Pons (tissue), 1 donor: ENCODE results near the gene JMJD8.
"Not testable (repeated sequence)": the region's sequence is repeated elsewhere in the genome, so short reads cannot be mapped to it uniquely, and the experiment has no call there.

Experiments used
- DNase-seq: peaks from one replicate; pipeline ENCODE4 v3.0.0-alpha.2; 2016; ENCODE audit warnings: low spot score

JMJD8 gene

DNA sequence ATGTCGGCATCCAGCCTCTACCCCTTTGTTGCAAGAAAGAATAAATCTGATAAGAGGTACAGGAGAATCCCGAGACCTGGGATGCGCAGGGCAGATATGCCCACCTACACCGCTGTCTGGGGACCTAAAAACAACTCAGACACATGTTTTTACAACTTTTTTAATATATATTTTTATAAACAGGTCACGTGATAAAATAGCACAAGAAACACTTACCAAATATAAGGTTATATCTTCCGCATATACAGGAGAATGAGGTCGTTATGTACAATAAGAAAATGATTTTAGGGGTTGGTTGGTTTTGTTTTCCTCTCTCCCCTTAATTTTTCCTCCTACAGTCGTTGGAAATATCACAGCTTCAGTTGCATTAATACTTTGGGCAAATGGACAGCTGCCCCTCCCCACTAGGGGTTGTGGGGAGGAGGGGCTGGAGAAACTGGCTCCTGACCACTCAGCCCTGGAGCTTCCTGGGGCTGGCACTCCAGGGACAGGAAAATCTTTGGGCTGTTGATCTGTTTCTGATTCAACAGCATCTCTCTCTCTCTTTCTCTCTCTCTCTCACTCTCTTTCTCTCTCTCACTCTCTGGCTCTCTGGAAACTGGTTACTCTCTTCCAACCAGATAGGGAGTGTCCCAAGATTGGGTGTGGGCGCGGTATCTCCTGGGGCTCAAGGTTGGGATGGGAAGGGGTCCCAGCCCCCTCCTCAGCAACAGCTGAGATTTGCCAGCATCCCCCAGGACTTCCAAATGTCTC is 8.4 kb upstream of the JMJD8 start:
- no peak for DNase-seq

DNA sequence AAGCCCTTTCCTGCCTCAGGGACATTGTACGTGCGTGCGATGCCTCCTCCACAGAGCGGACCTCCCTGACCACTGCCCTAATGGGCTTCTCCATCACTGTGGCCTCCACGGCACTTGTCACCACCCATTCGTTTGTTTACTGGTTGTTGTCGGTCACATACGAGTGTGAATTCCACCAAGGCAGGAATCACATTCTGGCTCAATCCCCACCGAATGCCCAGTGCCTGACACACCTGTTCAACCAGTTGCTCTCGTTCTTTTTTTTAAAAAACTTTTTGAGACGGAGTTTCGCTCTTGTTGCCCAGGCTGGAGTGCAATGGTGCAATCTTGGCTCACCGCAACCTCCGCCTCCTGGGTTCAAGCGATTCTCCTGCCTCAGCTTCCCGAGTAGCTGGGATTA is 7.1 kb upstream of the JMJD8 start:
- not testable (repeated sequence) for DNase-seq

DNA sequence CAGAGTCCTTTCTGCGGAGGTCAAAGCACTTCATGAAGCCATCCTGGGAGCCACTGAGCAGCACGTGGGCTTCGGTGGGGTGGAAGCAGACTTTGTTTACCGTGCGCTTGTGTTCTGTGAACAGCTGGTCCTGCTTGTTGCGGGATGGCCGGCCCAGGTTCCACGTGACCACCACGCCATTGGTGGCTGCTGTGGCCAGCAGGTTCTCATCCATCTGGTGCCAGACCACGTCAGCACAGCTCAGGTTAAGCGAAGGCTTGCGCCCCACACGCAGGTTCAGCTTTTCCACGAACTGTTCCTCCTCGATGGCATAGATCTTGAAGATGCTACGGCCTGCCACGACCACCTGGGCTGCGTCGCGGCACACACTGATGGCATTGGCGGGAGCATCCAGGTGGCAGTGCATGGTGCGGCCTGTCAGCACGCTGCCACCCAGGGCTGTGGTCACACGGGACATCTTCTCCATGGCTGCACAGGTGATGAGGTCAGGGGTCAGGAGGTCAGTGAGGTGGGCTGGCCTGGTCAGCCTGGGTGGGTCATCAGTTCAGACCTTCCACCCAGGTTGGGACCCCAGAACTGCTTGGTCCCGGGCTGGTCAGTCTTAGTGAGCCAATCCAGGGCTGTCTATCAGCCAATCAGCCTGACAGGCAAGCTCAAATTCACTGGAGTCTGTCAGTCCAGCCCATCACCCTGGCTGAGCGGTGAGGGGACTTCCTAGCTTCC is 5.2 kb upstream of the JMJD8 start:
- no peak for DNase-seq

DNA sequence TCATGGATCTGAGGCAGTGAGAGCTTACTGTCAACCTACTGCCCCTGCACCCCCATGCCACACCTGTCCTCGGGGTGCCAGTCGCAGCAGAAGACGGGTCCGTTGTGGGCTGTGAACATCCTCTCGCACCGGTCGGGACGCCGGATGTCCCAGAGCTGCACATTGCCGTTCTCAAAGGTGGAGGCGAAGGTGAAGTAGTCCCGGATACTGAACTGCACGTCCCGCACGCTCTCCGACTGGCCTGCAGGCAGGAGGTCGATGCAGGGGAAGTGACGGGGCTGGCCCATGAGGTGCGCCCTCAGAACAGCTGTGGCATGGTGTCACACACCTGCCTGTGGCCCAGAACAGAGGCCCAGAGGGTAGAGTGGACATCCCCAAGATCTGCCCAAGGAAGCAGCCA is 3.4 kb upstream of the JMJD8 start:
- no peak for DNase-seq

DNA sequence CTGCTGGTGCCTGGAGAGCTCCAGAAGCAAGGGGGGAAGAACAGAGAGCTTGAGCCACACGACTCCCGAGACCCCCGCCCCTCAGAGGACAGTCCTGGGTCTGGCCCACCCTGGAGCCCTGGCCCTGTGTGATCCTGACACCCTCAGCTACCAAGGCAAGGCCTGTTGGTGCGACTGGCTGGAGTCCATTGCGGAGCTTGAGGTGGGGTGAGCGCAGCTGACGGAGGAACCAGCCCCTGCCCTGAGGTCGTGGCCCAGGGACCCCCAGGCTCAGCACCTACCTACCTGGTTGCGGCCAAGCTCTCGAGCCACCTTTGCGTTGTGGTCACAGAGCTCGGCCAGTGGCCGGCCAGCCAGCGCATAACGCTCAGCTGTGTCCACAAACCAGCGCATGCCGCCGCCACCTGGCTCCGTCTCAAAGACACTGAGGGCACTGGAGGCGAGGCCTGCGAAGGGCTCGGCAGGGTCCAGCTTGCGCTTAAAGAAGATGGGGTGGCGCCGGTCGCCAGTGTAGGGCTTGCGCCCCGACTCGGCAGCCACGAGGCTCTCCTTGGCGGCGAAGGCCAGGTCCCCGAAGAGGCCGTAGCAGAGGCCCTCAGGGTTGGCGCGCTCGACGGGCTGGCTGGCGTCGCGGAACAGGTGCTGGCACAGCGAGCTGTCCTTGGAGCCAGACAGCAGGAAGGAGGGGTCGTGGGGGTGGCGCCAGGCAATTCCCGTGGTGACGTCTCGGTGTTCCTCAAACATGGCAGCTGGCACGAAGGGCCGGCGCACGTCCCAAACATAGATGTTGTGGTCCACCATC is 2.5 kb upstream of the JMJD8 start:
- no peak for DNase-seq

DNA sequence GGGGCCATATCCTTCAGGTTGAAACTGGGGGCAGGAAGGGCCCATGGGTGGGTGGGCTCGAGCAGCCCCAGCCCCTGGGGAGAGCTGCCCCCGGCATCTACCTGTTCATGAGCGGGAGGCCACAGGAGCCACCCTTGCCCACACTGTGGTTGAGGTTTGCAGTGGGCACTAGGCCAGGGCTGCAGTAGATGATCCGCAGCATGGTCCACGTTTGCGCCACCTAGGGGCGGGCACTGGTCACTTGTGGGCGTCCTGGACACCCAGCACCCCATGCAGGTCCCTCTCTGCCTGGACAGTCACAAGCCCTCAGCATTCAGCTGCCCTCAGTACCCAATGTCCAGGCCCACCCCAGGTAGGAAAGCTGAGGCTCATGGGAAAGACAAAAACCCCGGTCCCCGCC is 1.8 kb upstream of the JMJD8 start:
- DNase-seq = no peak

DNA sequence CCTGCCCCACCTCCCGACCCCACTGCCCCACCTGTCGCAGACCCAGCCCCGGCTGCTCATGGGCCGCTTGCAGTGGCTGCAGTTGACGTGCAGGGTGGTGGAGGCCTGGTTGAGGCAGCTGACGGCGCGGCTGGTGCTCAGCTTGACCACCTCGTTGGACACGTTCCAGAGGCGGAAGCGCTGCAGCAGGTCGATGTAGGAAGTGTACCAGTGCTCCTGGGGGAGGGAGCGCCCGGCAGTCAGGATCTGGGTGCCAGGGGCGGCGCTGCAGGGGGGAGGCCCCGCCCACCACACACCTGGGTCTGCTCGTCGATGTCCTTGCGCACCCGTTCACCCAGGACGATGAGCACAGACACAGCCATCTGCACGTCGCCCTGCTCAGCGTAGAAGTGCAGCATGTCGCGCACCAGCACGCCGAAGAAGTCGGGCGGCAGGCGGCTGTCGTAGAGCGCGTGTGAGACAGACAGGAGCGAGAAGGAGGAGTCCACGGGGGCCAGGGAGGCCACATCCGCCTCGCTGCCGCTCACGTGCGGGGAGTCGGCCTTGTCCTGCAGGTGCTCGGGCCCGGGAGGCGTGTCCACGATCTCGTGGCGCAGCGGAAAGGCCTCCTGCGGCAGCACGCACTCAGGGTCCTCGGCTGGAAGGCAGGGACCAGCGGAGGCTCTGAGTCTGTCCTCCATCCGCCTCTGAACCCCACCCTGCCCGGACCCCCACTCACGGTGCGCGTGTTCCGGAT is 995 bp upstream of the JMJD8 start:
- DNase-seq = no peak

DNA sequence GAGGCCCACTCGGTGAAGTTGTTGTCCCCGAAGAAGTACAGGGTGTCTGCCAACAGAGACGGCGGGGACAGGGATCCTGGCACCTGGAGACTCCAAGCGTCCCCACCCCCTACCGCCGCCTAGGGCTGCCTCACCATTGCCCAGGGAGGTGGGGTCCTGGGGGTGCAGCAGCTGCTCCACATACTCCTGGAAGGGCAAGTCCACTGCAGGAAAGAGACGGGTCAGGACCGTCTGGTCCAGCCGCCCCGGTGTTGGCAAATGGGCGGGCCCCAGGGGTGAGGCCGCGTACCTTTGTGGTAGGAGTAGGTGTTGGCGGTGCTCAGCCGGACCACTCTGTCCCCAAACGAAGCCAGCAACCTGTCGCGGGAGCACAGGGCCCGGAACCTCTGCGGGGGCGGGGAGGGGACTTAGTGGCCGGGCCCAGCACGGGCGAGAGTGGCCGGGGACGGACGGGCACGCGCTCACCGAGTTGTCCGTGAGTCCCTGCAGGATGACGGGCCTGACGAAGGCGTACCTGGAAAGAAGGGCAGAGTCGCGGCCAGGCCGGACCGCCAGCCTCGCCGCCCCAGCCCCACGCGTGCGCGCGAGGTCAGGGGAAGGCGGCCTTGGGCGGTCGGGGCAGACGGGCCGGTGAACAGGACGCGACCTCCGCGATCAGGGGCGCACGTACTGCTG is 601 bp downstream of the JMJD8 start:
- no peak for DNase-seq

DNA sequence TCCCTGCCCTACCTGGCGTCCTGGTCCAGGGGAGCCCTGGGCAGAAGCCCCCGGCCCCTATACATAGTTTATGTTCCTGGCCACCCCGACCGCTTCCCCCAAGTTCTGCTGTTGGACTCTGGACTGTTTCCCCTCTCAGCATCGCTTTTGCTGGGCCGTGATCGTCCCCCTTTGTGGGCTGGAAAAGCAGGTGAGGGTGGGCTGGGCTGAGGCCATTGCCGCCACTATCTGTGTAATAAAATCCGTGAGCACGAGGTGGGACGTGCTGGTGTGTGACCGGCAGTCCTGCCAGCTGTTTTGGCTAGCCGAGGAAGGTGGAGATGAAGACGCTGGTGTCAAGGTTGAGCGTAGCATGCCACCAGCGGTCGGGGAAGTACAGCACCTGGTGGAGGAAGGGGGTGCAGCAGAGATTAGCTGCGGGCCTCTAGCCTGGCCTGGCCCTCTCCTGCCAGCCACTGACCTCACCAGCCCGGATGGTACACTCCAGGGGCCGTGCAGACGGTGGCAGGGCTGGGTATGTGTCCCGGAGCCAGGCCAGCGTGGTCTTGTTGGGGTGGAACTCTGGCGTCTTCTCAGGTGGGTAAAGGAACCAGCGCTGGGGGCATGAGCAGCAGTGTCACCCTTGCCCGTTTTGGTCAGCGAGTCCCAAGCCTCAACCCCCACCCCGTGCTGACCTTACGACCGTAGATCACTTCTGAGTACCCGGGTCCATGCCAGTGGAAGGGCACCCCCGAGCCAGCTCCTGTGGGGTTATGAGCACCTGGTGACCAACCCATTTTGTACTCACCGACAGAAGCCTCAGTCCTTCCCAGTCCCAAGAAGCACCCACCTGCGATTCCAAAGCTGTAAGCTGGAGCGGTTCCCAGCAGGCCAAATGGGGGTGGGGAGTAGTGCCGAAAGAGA is 1.4 kb downstream of the JMJD8 start:
- DNase-seq = no peak

DNA sequence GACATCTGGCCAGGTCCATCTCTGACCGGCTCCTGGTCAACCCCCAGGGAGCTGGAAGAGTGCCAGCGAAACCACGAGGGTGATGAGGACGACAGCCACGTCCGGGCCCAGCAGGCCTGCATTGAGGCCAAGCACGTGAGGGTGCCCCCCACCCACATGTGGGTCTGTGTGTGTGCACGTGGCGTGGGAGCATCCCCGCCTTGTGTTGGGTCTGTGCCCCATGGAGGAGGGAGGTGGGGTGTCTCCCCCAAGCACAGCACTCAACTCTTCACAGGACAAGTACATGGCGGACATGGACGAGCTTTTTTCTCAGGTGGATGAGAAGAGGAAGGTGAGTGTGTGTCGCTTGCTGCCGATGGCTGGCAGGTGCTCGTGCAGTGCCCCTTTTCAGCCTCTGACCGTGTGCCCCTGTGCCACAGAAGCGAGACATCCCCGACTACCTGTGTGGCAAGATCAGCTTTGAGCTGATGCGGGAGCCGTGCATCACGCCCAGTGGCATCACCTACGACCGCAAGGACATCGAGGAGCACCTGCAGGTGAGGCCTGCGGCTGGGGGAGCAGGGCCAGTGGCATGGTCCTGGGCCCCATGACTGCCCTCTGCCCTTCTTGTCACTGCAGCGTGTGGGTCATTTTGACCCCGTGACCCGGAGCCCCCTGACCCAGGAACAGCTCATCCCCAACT is 2.2 kb downstream of the JMJD8 start:
- no peak for DNase-seq

DNA sequence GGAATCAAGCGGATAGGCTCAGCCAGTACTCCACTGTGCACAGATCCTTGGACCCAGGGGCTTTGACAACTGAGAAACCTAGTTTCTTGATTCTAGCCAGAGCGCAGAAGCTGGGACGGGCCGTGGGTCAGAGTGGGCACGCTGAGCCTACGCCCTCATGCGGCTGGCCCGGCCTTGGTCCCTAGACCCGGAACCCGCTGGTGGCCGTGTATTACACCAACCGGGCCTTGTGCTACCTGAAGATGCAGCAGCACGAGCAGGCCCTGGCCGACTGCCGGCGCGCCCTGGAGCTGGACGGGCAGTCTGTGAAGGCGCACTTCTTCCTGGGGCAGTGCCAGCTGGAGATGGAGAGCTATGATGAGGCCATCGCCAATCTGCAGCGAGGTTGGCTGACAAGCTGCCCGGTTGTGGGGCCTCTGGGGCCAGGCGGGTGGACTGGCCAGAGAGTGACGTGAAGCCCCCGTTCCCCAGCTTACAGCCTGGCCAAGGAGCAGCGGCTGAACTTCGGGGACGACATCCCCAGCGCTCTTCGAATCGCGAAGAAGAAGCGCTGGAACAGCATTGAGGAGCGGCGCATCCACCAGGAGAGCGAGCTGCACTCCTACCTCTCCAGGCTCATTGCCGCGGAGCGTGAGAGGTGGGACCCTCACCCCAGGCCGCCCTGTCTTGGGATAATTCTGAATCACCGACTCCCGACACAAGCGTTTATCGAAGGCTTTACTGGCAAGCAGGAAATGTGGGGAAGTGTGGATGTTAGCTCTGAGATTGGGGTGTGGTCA is 3.0 kb downstream of the JMJD8 start:
- no peak for DNase-seq

DNA sequence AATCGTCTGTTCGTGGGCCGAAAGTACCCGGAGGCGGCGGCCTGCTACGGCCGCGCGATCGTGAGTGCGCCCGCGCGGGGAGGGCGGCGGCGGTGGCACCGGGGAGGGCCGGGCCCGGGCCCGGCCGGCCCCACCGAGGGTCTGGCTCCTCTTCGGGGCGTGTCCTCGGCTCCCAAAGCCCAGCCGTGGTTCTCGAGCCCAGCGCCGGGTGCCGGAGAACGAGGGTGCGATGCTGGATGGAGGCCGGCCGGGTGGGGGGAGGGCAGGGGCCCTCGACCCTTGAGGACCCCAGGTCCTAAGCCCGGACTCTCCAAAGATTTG is 3.5 kb downstream of the JMJD8 start:
- no peak for DNase-seq

DNA sequence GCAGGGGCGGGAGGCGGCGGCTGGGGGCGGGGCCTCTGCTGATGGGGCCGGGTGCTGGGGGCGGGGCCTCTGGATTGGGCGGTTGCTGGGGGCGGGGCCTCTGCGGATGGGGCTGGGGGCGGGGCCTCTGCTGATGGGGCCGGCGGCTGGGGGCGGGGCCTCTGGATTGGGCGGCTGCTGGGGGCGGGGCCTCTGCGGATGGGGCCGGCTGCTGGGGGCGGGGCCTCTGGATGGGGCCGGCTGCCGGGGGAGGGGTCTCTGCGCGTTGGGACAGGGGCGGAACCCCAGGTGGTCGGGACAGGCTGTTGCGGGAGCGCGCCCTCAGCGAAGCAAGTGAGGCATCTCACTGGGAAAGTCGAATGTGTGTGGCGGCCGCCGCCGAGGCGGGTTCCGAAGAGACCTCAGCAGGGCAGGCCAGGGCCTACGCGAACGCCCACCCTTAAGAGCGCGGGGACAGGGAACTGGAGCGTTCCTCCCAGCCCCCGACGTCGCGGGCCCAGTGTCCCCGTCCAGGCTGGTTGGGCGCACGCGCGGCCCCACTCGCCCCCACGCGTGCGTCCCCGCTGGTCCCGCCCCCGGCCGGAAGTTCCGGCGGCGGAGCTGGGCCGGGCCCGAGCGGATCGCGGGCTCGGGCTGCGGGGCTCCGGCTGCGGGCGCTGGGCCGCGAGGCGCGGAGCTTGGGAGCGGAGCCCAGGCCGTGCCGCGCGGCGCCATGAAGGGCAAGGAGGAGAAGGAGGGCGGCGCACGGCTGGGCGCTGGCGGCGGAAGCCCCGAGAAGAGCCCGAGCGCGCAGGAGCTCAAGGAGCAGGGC is 4.1 kb downstream of the JMJD8 start, which contains the start of gene STUB1:
STUB1 (plus strand) TSS at position 597 of the 811 bp plus-strand sequence; CDS start at position 713, 116 bp downstream.
- DNase-seq = peak; percentile 74

DNA sequence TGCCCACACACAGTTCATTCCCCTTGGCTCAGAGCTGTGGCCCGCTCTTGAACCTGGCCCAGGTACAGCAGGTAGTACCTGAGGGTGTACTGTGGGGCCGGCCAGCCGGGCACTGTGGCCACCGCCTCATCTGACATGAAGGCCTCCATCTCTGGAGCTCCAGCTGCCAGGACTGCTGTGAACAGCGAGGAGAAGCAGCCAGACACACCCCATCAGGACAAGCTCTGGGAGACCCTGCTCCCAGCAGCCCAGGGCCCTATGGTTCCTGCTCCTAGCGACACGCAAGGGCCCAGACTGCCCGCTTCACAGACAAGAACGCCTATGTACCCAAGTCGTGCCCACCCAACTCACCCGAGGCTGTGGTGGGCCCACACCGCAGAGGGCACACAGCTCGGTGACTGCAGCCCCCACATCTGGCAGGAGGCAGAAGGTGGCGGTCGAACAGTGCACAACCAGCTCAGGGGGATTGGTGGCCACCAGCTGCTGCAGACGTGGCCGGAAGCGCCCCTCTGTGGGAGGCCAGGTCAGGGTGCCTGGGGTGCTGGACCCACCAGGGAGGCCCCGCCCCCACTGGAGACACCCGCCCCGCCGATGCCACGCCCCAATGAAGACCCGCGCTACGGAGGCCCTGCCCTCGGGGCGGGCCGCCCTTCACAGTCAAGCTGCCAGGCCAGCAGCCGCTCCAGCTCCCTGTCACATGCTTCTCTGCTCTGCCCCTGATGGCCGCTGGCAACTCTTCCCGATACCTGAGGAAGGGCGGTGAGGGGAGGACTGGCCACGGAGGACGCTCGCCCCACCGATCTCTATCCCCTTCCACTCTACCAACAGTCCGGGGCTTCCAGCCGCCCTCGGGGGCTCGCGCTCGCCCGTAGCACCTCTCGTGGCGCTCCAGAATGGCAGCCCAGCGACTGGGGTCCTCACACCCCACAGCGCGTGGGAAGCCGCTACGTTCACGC is 5.0 kb downstream of the JMJD8 start:
- peak; percentile 61 for DNase-seq

DNA sequence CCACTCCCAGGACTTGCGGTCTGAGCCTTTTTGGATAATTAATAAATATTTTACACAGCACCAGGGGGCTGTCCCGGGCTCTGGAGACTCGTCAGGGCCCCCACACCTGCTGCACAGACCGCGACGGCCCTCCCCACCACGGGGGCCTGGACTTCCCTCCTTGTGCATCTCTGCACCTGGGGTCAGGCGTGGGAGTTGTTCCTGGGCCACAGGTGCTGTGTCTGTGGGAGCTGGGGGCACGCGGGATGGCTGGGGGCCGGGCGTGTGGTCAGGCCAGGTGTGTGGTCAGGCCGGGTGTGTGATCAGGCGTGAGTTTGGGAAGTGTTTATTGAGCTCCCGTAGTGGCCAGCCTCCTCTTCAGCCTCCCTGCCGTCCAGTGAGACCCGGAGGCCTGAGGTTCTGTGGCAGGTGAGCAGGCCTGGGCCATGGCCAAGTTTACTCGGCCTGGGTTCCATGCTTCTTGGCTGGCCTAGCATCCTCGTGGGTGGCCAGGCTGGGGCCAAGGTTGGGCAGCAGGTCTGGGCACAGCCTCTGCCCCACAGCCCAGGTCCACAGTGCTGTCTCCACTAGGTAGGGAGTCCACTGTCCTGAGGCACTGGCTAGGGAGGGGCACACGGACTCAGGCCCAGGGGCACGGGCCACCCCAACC is 5.8 kb downstream of the JMJD8 start:
- DNase-seq = no peak

DNA sequence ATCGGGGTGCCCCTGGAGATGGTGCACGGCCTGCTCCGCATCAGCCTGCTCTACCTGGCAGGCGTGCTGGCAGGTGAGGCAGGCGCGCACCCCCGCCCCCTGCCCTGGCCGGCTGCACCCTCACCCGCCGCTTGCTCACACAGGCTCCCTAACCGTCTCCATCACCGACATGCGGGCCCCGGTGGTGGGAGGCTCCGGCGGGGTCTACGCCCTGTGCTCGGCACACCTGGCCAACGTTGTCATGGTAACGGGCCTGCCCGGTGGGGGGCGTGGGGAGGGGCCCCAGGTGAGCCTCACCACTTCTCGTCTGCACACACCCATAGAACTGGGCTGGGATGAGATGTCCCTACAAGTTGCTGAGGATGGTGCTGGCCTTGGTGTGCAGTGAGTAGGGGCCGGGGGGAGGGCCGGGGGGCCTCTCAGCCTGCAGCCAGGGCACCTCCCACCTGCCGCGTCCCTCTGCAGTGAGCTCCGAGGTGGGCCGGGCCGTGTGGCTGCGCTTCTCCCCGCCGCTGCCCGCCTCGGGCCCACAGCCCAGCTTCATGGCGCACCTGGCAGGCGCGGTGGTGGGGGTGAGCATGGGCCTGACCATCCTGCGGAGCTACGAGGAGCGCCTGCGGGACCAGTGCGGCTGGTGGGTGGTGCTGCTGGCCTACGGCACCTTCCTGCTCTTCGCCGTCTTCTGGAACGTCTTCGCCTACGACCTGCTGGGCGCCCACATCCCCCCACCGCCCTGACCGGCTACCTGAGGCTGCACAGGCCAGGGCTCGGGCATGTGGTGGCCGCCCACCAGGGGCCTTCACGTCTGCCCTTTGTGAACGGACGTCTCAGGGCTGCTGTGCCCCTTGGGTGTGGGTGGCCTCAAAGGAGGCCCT is 6.6 kb downstream of the JMJD8 start:
- no peak for DNase-seq
